MG63 (cell line): Measurements from ENCODE around the gene PRKN. TPM values are rescaled to one million over a fixed set of nuclear protein-coding genes. Genes with fewer than 3 reads are reported as not detected.

ENCODE experiments used
- DNase-seq: peaks from one replicate; pipeline ENCODE4 v3.0.0-alpha.2; 2020
- H3K27me3 ChIP-seq: fragments of 250-450 bp; sonication (Bioruptor Pico); 2 replicates; pipeline ENCODE4 v1.5.1; 2020; ENCODE audit warnings: mild to moderate bottlenecking, moderate library complexity
- H3K36me3 ChIP-seq: fragments of 250-450 bp; sonication (Bioruptor Pico); 2 replicates; pipeline ENCODE4 v1.5.1; 2020; ENCODE audit warnings: mild to moderate bottlenecking, moderate library complexity
- H3K4me3 ChIP-seq: fragments of 250-450 bp; sonication (Bioruptor Pico); 2 replicates; pipeline ENCODE4 v1.5.1; 2020; ENCODE audit warnings: mild to moderate bottlenecking, moderate library complexity
- H3K9me3 ChIP-seq: fragments of 250-450 bp; sonication (Bioruptor Pico); 2 replicates; pipeline ENCODE4 v1.5.1; 2020; ENCODE audit warnings: mild to moderate bottlenecking, moderate library complexity
- total RNA-seq: library from RNA; depleted of rRNA; stranded (reverse); fragments of >200 nt; shearing (Covaris generic); gene quantifications from 2 replicates; pipeline ENCODE4 v1.2.3, GENCODE V29; 2014; ENCODE audit warnings: low replicate concordance

The PRKN gene
- total RNA-seq, 1 experiment from 2014 or later = not detected

DNA sequence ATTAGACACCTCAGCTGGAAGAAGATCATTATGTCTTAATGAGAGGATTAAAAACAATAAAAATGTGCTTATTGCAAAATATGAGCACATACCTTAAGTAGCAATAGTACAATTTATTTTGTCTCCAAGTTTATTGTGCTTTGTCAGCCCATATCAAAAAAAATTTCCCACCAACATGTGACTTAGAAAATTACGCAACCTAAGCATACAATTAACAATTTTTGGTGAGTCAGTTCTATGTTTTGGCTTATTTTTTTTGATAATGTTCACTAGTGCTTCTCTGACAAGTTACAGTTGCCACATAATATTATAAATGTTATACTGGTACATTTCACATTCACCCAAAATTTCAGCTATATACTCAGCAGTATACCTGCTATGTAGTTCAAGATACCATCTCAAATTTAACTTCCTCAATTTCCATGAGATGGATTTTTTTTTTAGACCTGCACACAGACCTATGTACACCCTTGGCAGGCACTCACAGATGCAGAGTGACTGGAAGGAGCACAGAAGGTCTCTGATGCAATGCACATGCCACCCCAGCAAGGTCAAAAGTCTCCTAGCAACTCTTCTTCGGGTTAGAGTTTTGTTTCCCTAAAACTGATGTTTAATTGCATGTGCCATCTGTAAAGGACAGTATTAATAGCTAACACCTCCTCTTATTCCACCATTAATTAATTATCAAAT, 112.4 kb downstream of the PRKN start:
- no peak for DNase-seq
- Histone ChIP-seq H3K4me3 (no peak overlapping the region), H3K9me3 (no peaks in the 10 kb centered on the region), H3K27me3 (no peaks in the 10 kb centered on the region), H3K36me3 (no peaks in the 10 kb centered on the region)

GRCh38 chr6:162613310-162613709, 114.3 kb downstream of the PRKN start:
- no peak for DNase-seq
- Histone ChIP-seq H3K9me3 (no peaks in the 10 kb centered on the region), H3K36me3 (no peaks in the 10 kb centered on the region)

DNA sequence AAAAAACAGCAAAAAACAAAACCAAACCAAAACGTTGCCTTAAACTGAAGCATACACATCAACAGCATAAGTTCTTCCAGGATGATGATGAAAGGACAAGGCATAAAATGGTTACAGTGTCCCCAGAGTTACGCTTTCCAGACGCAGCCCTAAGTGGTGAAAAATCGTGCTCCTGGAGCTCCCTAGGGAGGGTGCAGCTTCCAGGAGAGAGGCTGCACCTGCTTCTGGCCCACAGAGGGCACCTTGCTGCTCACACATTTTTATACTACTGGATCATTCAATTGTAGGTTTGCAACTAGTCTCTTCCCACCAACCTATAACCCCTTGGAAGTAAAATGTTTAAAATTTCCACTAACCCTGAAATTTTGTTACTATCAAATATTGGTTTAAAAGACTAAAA, 115.0 kb downstream of the PRKN start:
- H3K27me3 ChIP-seq = no peaks in the 10 kb centered on the region
- H3K4me3 ChIP-seq = no peak overlapping the region
- no peak for DNase-seq
- H3K36me3 ChIP-seq = no peaks in the 10 kb centered on the region
- no peaks in the 10 kb centered on the region for H3K9me3 ChIP-seq

More at GRCh38 chr6:162613310-162613709, 114.3 kb downstream of the PRKN start:
- Histone ChIP-seq H3K4me3 (no peak overlapping the region), H3K27me3 (no peaks in the 10 kb centered on the region)

GRCh38 chr6:162610351-162610750, 117.2 kb downstream of the PRKN start:
- no peaks in the 10 kb centered on the region for H3K27me3 ChIP-seq
- DNase-seq = no peak
- no peaks in the 10 kb centered on the region for H3K36me3 ChIP-seq
- no peaks in the 10 kb centered on the region for H3K9me3 ChIP-seq
- no peak overlapping the region for H3K4me3 ChIP-seq

DNA sequence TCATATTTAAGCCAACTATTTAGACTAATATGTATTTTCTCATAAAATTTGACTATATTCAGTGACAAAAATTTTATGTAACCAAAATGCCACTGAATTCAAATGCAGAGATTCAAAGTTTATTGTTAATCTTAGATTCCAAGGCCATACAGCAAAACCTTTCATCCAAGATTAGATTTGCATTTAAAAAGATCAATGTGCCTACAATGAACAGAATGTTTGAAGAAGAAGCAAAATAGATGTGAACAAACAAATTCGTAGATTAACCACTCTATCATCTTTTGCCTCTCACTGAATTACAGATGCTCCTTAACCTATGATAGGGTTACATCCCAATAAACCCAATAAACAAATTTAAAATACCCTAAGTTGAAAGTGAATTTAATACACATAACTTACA, 121.7 kb downstream of the PRKN start:
- no peaks in the 10 kb centered on the region for H3K27me3 ChIP-seq
- DNase-seq = no peak
- H3K36me3 ChIP-seq = no peaks in the 10 kb centered on the region
- no peak overlapping the region for H3K4me3 ChIP-seq
- no peaks in the 10 kb centered on the region for H3K9me3 ChIP-seq

GRCh38 chr6:162603231-162604015, 124.1 kb downstream of the PRKN start:
- H3K27me3 ChIP-seq = no peaks in the 10 kb centered on the region
- DNase-seq = no peak
- H3K9me3 ChIP-seq = no peaks in the 10 kb centered on the region
- no peak overlapping the region for H3K4me3 ChIP-seq
- no peaks in the 10 kb centered on the region; the same call in 1 of the 2 replicates for H3K36me3 ChIP-seq

GRCh38 chr6:162602759-162603158, 124.8 kb downstream of the PRKN start:
- no peaks in the 10 kb centered on the region for H3K9me3 ChIP-seq
- H3K27me3 ChIP-seq = no peaks in the 10 kb centered on the region
- DNase-seq = peak; percentile 23
- H3K36me3 ChIP-seq = no peaks in the 10 kb centered on the region; the same call in 1 of the 2 replicates
- H3K4me3 ChIP-seq = no peak overlapping the region

GRCh38 chr6:162596676-162597075, 130.9 kb downstream of the PRKN start:
- Histone ChIP-seq H3K36me3 (no peaks in the 10 kb centered on the region; the same call in 1 of the 2 replicates), H3K27me3 (no peaks in the 10 kb centered on the region)
- DNase-seq = no peak

DNA sequence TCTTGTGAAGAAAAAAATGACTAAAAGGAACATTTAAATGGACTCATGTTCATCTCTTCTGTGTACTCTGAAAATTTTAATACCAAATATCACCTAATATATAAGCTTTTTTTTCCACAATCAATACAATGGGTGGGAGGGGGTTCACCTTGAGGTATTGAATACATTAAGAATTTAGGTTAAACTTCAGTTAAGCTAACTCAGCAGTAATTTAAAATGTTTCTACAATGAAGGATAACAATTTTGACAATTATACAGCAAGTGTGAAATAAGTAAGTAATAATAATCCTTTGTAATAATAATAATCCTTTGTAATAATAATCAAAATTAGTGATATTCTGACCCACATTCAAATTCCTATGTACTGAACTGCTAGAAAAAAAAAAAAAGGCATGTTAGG, 136.0 kb downstream of the PRKN start:
- no peaks in the 10 kb centered on the region for H3K27me3 ChIP-seq
- H3K4me3 ChIP-seq = no peak overlapping the region
- no peak for DNase-seq

More at GRCh38 chr6:162596676-162597075, 130.9 kb downstream of the PRKN start:
- Histone ChIP-seq H3K4me3 (no peak overlapping the region), H3K9me3 (no peaks in the 10 kb centered on the region)

GRCh38 chr6:162581988-162582780, 145.4 kb downstream of the PRKN start:
- no peaks in the 10 kb centered on the region for H3K27me3 ChIP-seq
- H3K36me3 ChIP-seq = no peaks in the 10 kb centered on the region
- H3K9me3 ChIP-seq = no peaks in the 10 kb centered on the region
- no peak overlapping the region for H3K4me3 ChIP-seq
- DNase-seq = no peak

More for the DNA sequence above, 136.0 kb downstream of the PRKN start:
- Histone ChIP-seq H3K9me3 (no peaks in the 10 kb centered on the region), H3K36me3 (no peaks in the 10 kb centered on the region)

DNA sequence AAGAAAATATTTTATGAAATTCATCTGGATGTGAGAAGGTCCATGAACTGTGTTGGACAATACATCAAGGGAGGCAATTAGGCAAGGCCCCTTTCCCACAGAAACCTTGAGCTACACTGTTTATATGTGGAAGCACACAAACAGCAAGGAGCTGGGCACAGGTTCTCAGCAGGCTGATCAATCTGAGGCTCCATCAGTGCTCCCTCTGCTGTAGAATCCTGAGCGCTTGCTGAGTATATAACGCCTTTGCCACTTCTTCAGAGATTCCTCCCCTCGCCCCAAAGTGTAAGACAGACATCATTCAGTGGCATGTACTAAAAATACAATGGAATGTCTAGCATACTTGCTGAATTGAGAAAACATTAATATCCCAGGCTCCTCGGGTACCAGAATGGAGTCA, 146.9 kb downstream of the PRKN start:
- no peak for DNase-seq
- Histone ChIP-seq H3K36me3 (no peaks in the 10 kb centered on the region), H3K27me3 (no peaks in the 10 kb centered on the region), H3K9me3 (no peaks in the 10 kb centered on the region), H3K4me3 (no peak overlapping the region)

DNA sequence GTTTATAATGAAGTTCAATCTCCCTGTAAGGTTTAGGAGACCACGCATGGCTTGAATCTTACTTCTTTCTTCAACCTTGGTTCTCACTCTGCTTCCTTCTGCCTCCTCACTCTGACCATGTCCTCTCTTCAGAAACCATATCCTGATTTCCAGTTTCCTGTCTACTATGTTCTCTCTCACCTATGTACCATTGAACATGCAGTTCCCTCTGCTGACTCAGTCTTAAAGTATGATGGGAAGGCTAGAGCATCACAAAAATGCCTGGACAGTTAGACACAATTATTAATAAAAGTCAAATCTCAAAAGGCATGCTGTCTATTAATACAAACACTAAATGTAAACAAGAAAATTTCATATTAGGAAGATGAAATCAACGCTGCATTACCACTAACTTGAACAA, 151.6 kb downstream of the PRKN start:
- H3K4me3 ChIP-seq = no peak overlapping the region
- H3K36me3 ChIP-seq = no peaks in the 10 kb centered on the region
- no peaks in the 10 kb centered on the region; the same call in 1 of the 2 replicates for H3K27me3 ChIP-seq
- H3K9me3 ChIP-seq = no peaks in the 10 kb centered on the region
- DNase-seq = no peak

GRCh38 chr6:162572240-162572639, 155.3 kb downstream of the PRKN start:
- Histone ChIP-seq H3K4me3 (no peak overlapping the region), H3K36me3 (no peaks in the 10 kb centered on the region), H3K9me3 (0 out of 2 replicates have a peak, but pooled peaks cover 1% of the 10 kb centered on the region), H3K27me3 (no peaks in the 10 kb centered on the region; the same call in 1 of the 2 replicates)
- no peak for DNase-seq

DNA sequence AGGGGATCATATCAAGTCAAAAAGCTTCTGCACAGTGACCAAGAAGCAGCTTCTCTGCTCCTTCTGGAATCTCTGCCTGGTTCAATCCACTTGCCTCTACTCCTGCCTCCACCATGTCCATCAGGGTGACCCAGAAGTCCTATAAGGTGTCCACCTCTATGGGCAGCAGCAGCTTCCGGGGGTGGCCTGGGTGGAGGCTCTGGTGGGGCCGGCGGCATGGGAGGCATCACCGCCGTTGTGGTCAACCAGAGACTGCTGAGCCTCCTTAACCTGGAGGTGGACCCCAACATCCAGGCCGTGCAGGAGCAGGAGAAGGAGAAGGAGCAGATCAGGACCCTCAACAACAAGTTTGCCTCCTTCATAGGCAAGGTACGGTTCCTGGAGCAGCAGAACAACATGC, 159.3 kb downstream of the PRKN start:
- Histone ChIP-seq H3K27me3 (no peaks in the 10 kb centered on the region), H3K4me3 (no peak overlapping the region), H3K36me3 (no peaks in the 10 kb centered on the region), H3K9me3 (0 out of 2 replicates have a peak, but pooled peaks cover 2% of the 10 kb centered on the region)
- DNase-seq = no peak

GRCh38 chr6:162562041-162562440, 165.5 kb downstream of the PRKN start:
- Histone ChIP-seq H3K27me3 (no peaks in the 10 kb centered on the region), H3K4me3 (no peak overlapping the region), H3K9me3 (no peaks in the 10 kb centered on the region), H3K36me3 (no peaks in the 10 kb centered on the region)
- no peak for DNase-seq

DNA sequence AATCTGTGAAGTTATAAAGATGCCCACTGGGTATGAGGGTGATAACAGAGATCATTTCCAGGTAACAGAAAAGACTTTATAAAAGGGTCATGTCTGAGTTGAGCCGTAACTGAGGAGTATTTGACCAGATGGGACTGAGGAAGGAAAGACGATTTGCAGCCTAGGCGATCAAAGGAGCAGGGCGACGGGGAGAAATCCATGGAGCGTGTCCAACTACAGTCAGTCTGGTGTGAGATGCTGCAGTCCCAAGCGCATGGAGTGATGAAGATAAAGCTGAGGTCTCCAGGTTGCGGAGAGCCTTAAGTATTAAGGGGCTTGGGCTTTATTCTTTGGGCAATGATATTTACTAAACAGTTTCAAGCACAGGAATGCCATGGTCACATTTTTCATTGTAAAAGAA, 166.7 kb downstream of the PRKN start:
- no peaks in the 10 kb centered on the region for H3K27me3 ChIP-seq
- no peak for DNase-seq

DNA sequence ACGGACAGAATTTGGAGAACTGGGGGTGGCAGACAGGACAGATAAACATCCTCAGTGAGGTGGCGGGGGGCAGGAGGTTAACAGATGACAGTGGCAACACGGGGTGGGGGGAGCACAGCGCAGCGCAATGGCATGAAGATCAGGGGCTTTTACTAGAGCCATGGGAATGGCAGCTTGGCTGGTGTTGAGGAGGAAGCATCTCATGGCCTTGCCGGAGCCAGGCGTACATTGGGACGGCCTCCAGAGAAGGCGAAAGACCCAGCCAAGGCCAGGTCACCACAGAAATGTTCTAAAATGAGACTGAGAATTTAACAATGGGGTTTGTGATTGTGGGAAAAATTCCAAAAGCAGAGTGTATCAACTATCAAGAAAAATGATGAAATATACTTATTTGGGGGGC, 173.0 kb downstream of the PRKN start:
- no peaks in the 10 kb centered on the region for H3K27me3 ChIP-seq
- DNase-seq = no peak
- H3K36me3 ChIP-seq = no peaks in the 10 kb centered on the region
- no peak overlapping the region for H3K4me3 ChIP-seq
- H3K9me3 ChIP-seq = no peaks in the 10 kb centered on the region

More for the DNA sequence above, 166.7 kb downstream of the PRKN start:
- H3K4me3 ChIP-seq = no peak overlapping the region
- no peaks in the 10 kb centered on the region for H3K36me3 ChIP-seq
- no peaks in the 10 kb centered on the region for H3K9me3 ChIP-seq
